Stimulated activated CD8-positive, alpha-beta memory T cell treated with anti-CD3 and anti-CD28 coated beads, Interleukin-12 subunit alpha, Interleukin-12 subunit beta, amount 100 ng/mL, for 4 hours (primary cell): ENCODE results near the gene GAR1.
"Not testable (repeated sequence)": the region's sequence is repeated elsewhere in the genome, so short reads cannot be mapped to it uniquely, and the experiment has no call there.

Source experiments
- DNase-seq: peaks from one replicate; pipeline ENCODE4 v3.0.0-alpha.2; 2020; ENCODE audit warnings: low read depth

The GAR1 gene

DNA sequence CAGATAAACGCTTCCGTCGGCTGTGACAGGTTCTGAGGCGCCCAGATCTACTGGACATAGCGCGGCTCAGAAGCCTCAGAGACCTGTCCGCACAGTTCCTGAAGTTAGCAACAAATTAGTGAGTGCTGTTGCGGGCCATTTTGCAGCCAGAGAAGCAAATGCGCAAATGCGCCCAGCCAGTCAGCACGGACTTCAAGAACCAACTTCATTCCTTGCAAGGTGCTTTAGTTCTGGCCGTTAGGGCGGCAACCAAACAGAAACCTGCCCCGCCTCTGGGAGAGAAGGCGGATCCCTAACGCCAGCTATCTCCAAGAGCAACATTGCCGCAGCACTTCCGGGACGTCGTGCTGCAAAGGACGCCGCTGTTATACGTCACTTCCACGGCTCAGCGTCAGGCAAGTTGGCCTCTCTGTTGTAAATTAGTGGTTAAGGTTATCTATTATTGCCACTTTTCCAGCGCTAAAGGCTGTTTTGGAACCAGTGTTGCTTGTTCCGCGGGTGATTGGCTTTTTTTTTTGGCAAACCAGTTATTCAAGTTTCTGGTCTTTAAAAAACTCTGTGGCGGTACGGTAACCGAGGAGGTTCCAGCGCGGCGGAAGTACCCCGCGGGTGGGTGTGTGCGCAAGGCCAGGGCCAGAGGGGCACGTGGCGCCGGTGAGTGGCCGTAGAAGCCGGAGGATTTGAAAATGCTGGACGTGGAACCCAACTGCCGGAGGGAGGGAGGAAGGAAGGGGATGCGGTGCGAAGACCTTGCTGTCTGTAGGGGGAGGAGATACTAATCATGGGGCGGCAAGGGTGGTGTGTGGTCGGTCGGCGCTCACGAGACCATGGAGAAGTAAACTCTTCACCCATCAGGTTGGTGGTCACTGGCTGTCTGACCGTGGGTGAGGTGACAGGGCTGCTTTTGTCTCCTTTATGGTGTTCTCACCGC lies at the start of gene GAR1:
GAR1 (plus strand) TSS at position 612 of the 931 bp plus-strand sequence. CDS start 403 bp downstream, outside the sequence.
- DNase-seq = peak; percentile 73

DNA sequence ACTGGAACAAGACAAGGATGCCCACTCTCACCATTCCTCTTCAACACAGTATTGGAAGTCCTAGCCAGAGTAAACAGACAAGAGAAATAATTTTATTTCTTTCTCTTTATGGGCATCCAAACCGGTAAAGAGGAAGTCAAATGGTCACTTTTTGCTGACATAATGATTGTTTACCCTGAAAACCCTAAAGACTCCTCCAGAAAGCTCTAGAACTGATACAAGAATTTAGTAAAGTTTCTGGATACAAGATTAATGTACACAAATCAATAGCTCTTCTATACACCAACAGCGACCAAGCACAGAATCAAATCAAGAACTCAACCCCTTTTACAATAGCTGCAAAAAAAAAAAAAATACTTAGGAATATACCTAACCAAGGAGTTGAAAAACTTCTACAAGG lies 33.5 kb upstream of the GAR1 start:
- not testable (repeated sequence) for DNase-seq

DNA sequence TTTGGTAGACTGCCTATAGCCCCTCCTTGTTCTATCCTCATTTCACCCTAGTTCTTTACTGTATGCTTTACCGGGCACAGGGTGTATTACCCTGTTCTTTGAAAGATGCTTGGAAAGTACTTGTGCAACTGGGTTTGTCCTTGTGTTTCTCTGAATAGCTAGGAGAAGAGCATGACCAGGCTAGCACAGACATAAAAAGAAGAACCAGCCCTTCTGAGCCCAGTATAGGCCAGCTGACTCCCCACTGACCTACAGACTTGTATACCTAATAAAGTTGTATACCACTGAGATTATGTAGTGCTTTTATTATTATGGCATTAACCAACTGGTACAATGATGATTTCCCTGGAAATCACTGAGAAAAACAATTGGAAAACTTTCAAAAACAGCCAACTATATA lies 28.7 kb upstream of the GAR1 start:
- DNase-seq = no peak

DNA sequence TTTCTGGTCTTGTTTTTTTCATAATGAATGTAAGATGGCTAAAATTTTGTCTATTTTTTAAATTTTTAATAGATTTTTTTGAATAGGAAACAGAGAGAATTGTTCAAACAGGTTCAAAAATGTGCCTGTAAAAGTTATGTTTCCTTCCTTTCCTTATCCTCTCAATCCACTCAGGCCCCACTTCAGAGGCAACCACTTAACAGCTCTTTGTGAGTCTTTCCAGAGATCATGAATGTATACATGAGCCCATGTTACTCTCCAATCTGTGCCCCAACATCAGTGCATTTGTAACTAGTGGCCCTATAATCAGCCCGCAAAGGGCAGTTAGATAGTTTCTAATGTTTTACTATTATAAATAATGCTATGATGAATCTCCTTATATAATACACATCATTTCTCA lies 27.8 kb upstream of the GAR1 start:
- no peak for DNase-seq

DNA sequence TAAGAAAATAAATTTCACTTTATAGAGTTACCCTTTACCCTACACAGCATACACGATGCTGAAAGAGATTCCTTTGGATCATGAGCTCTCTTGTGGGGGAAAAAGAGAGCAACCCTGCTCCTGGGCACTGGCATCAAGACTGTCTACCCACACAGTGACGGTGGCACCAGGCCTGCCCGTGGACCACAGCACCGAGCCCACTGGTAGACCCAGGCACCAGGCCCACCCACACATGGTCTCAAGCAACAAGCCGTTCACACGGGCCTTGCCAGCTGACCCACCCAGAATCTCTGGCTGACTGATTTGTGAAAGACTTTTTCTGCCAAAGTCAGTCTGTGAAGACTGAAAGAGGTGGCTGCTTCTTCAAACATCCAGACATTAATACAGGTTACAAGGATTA lies 20.5 kb upstream of the GAR1 start:
- no peak for DNase-seq

DNA sequence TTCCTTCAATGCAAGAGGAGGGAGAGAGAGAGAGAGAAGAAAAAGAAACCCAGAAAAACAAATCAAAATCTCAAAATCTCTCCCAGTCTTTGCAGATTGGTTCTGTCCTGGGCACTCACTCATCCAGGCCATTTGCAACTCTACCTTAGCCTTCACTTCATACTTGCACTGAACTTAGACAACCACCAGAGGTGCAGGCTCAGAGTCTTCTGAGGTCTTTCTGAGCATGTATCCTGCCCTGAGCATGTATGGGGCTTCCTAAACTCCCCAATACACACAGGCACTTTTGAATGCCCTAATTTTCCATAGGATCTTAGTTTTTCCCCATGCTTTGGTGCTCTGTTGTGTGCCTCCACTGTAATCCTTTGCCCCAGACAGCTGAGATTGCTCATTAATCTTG lies 16.7 kb upstream of the GAR1 start:
- DNase-seq = no peak

DNA sequence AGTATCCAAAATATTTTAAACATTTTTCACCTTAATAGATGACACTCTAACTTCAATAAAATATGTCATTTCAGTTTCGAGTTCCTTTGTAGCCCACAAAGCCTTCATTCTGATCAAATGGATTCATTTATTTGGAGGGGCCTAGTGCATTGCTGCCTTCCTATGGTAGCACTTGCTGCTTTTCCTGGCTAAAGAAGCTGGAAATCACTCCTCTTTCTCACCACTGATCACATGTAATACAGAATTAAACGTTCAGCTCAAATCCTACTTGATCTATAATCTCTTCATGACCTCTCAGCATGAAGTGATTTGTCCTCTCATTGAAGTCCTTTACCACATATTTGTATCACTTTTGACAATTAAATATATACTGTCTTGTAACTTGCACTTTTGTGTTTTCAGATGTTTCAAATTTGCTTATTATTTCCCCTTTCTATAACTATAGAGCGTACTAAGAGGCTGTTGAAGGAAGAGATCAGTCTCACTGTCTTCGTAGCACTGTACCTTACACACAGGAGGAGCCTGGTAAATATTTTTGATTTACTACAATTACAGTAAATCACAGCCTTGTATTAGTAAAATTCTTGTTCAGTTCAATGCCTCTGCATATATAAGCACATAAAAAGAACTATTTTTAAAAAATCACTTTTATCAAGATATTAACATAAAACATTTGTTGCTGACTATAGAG lies 14.3 kb upstream of the GAR1 start:
- no peak for DNase-seq

DNA sequence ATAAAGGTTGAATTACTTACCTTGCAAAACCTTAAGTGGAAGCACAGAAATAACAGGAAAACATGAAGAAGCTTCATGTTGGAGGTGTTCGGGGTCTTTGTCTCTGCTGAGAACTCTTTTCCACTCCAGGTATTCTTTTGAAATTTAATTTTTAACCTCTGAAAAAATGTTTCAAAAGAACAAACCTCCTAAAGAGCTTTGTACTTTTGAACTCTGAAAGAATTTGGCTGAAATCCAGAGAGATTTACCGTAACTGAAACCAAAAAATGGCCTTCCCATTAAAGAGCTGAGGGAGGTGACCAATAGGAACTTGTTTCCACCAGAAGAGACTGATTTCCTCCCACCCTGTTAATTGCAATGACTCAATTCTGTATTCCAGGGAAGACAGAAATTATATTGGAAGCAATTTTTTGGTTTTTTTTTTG lies 13.7 kb upstream of the GAR1 start, which contains the start of gene CFI:
CFI (minus strand) TSS at position 105 of the 425 bp plus-strand sequence; CDS start at position 77, 28 bp downstream.
- no peak for DNase-seq

DNA sequence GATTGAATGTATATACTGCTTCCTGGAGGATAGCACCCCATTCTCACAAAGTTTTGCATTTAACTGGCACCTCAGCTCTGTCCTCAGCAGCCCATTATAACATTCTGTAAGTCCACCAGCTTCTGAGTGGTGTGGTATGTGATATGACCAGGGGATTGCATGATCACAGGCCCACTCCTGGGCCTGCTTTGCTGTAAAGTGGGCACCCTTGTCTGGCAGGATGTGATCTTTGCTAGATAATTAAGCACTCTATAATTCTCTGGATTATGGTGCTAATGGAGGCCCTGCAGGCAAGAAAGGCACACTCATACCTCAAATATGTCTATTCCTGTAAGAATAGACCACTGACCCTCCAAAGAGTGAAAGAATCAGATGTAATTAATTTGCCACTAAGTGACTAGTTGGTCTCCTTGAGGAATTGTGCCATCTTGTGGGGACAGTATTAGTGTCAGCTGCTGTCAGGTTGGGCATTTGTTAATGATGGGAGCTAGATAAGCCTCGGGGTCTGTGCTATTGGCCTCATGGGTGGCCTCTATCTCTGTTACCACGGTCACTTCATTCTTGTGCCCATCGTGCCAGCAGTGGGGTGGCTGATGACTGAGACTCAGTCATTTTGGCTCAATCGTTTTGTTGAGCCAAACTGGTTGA lies 11.5 kb upstream of the GAR1 start:
- DNase-seq = no peak

DNA sequence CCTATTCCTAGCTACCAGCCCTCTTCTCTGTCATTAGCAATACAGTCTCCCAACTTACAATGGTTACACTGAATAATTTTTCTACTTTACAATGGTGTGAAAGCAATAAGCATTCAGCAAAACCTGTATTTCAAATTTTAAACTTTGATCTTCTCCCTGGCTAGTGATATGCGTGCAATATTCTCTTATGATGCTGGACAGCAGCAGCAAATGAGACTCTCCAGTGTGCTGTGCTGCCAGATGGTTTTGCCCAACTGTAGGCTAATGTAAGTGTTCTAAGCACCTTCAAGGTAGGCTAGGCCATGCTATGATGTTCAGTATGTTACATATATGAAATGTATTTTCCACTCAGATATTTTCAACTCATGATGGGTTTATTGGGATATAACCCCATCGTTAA lies 5.9 kb upstream of the GAR1 start:
- DNase-seq = no peak

DNA sequence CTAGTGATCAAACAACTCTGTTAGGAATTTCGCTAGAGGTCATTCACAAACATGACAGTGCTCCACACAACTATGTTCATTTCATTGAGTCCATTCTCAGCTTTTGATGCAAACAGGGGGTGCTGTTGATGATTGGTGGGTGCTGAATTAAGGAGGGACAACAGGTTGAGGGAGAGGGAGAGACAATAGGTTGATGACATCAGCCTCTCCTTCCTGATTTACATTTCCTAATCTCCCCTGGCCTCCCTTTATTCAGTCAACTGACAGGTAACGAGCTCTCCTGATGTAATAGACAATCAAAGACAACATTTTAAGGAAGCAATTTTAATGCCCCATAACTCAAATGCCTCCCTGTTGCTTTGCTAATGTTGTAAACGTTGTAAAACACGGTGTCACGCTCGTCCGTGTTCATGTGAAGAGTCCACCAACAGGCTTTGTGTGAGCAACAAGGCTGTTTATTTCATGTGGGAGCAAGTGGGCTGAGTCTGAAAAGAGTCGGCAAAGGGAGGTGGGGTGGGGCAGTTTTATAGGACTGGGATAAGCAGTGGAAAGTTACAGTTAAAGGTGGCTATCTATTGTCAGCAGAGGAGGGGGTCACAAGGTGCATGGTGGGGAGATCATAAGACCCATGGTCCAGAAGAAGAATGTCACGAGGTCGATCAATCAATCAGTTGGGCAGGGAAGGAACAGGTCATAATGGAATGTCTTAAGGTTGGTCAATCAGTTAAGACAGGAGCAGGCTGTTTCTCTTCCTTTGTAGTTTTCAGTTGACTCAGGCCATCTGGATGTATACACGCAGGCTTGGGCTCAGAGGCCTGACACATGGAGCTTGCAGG lies 4.8 kb upstream of the GAR1 start:
- no peak for DNase-seq

DNA sequence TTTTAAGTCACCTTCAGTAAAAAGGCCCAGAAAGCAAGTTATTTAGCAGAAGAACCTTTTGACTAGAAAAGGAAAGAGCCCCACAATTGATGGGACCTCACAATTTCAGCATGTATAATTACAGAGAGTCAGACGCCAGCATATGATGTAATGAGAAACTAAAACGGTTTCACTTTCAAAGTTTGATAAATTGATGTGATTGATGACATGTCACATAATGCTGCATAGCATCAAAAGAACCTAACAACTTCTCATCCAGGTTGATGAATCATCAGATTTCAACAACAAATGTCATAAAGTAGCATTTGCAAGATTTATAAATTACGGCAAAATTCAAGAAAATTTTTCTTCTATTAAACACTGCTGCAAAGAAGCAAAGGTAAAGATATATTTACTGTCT lies 3.9 kb upstream of the GAR1 start:
- DNase-seq = no peak

DNA sequence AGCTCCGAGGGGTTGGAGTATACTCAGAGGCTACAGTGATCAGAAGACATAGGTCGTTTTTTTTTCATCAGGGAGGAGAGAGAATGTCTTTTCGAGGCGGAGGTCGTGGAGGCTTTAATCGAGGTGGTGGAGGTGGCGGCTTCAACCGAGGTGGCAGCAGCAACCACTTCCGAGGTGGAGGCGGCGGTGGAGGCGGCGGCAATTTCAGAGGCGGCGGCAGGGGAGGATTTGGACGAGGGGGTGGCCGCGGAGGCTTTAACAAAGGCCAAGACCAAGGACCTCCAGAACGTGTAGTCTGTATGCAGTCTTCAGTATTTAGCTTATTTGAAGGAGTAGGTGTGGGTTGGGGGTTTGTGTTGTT lies 500 bp downstream of the GAR1 start:
- DNase-seq = peak; percentile 32

DNA sequence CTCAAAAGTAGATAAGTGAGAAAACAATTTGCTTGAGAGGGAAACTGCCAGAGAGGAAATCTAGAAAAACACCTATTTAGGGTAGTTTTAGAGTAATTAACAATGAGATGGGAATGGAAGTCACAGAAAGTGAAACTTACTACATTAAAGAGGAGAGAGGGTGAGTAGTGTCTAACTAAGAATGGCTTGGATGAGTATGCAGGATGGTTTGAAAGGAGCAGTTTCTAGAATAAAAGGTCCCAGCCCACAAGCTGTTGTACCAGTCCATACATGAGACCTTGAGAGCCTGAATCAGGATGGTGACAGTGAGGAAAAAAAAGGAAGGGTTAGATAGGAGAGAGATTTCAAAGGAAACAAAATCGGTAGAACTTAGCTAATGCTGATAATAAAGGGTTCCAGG lies 1.3 kb downstream of the GAR1 start:
- no peak for DNase-seq

DNA sequence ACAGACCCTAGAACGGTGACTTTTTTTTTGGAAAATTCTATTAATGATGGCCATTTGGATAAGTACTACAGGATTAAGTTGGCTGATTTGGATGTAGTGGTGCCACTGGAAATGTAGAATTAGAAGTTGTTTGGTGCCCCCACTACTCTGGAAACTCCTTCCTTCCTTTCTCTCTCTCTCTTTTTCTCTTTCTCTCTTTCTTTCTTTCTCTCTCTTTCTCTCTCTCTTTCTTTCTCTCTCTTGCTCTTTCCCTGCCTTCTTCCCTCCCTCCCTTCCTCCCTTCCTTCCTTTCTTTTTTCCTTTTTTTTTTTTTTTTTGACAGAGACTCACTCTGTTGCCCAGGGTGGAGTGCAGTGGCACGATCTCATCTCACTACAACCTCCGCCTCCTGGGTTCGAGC lies 2.7 kb downstream of the GAR1 start:
- DNase-seq = no peak

DNA sequence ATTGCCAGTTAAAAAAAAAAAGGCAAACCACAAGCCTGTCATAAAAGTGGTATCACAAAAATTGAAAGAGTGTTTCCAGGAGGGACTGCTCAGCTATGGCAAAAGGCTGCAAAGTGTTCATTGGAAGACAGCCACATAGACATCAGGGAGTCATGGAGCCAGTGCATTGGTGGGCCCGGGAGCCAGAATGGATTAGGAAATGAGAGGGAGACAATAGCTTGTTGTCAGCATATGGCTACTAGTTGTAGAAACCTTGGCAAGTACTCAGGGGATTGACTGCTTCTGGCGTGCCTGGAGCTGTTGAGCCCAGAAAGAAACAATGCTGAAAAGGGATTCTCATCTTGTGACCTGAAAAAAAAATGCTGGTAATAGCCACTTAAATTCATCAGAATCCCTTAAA lies 5.0 kb downstream of the GAR1 start:
- DNase-seq = no peak

DNA sequence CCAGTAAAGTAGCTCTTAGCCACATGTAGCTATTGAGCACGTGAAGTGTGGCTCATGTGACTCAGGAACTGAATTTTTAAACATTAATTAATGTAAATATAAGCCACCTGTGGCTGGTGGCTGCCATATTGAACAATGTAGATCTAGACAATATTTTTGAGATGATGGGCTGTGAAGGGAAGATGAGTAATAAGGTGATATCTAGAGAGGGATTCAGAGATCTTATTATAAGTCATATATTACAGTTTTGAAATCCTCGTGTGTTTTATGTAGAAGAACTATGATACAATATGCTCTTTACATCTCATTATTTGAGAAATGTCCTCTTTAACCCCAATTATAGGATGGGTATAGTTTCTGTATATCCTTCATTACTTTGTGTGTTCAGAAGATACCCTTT lies 5.6 kb downstream of the GAR1 start:
- no peak for DNase-seq

DNA sequence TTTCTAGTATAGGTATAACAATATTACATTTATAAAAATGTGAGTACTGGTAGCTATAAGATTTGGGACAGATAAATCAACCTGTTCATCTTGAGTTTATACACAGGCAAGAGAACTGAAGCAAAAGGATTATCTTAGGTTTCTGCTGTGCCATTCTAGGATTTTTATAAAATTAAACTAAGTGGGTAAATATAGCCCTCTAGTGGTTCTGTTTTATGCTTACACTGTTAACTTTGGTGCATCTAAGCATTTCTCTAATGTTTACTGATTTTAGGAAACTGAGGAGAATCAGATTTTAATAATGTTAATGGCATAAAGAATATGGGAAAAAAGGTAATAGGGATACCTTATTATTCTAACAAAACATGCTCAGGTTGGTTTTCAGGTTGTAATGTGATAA lies 11.2 kb downstream of the GAR1 start:
- DNase-seq = no peak

DNA sequence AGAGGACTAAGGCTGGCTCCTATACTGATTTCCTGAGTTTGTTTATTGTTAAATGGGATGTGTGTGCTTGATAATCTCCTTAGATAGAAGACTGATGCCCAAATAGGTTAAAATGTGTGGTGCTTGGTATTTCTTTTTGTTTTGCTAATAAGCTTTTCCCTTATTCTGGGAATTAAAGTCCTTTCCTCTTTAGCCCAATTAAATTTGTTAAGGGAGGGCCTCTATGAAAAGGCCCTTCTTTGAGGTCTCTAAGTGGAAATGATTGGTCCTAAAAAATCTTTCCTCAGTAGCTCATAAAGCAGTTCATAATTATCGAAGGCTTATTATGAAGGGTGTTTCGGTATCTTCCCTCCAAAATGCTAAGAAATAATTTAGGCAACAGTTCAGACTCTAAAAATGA lies 12.1 kb downstream of the GAR1 start, which contains the start of gene RRH:
RRH (plus strand) TSS at position 301 of the 400 bp plus-strand sequence; CDS start at position 357, 56 bp downstream.
- DNase-seq = no peak

DNA sequence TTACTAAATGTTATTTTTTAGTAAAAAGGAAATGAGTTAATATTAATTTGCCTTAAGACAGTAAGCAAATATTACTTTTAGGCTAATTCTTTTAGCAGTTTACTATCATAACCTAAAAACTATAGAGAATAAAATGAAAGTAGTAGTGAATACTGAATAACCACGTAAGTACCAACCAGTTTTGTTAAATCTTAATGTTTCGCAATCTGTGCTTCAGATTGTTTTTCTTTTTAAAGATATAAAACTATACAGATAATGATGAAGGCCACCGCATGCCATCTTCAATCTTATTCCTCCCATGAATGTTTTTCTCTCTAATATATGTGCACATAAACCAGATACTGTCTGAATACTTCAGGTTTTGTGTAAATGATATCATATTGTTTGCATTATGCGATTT lies 18.2 kb downstream of the GAR1 start:
- DNase-seq = no peak

DNA sequence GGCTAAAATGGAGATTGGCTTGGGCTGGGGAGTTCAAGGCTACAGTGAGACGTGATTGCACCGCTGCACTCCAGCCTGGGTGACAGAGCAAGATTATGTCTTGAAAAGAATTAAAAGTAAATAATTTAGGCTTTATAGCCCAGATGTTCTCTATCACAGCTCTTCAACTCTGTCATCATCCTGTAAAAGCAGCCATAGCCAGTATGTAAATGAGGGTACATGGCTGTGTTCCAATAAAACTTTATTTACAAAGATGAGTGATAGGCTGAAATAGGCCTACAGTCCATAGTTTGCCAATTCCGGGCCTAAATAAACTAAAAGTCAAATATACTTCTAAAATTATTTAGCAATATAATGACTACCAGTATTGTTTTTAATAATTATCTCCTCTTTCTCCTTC lies 21.4 kb downstream of the GAR1 start:
- no peak for DNase-seq
